ENCODE results near the gene PUS3.

The PUS3 gene

GRCh38 chr11:125902927-125903710 is at the start of gene PUS3:
Gene PUS3, minus strand, starts transcription at chr11:125903206. Its CDS starts 6,922 bp downstream, at chr11:125896284.
- peak; percentile 86 to 92 for ATAC-seq

GRCh38 chr11:125952559-125952958 is 49.6 kb upstream of the PUS3 start:
- no peak for ATAC-seq

GRCh38 chr11:125951731-125952130 is 48.7 kb upstream of the PUS3 start:
- no peak for ATAC-seq

- no peak for ATAC-seq
Measured at GRCh38 chr11:125950696-125951651, 48.0 kb upstream of the PUS3 start.

GRCh38 chr11:125950178-125950490 is 47.1 kb upstream of the PUS3 start:
- ATAC-seq = no peak

- no peak for ATAC-seq
Measured at GRCh38 chr11:125949271-125950177, 46.5 kb upstream of the PUS3 start.

GRCh38 chr11:125948278-125949051 is 45.5 kb upstream of the PUS3 start:
- ATAC-seq = no peak

GRCh38 chr11:125947419-125948277 is 44.6 kb upstream of the PUS3 start:
- ATAC-seq = no peak

GRCh38 chr11:125946712-125947418 is 43.9 kb upstream of the PUS3 start:
- ATAC-seq = no peak

GRCh38 chr11:125945797-125946520 is 43.0 kb upstream of the PUS3 start, which contains the start of gene VSIG10L2:
Gene VSIG10L2, plus strand, starts transcription at chr11:125946044. Its CDS starts 12 bp downstream, at chr11:125946056.
- ATAC-seq = no peak

GRCh38 chr11:125945011-125945796 is 42.2 kb upstream of the PUS3 start:
- no peak for ATAC-seq

- ATAC-seq = no peak
Measured at GRCh38 chr11:125944350-125945010, 41.5 kb upstream of the PUS3 start.

- ATAC-seq = no peak
Measured at GRCh38 chr11:125943661-125944349, 40.8 kb upstream of the PUS3 start.

- no peak for ATAC-seq
Measured at GRCh38 chr11:125942771-125943428, 39.9 kb upstream of the PUS3 start.

- ATAC-seq = peak; percentile 49 to 60
Measured at GRCh38 chr11:125941619-125942611, 38.9 kb upstream of the PUS3 start.

GRCh38 chr11:125941267-125941618 is 38.2 kb upstream of the PUS3 start:
- ATAC-seq = no peak
